SK-N-SH treated with all-trans-retinoic acid at 6 μM for 48 hours (cell line): Measurements from ENCODE around the gene P3H1.

Experiments used
- ATAC-seq: fragments of 200-7000 bp; cut with Tn5 transposase; 3 replicates; pipeline ENCODE4 v1.9.1; 2020; ENCODE audit warnings: mild to moderate bottlenecking, moderate library complexity
- ARNTL ChIP-seq: fragments of 450-650 bp; formaldehyde crosslinking; IDR thresholded peaks from 2 replicates; pipeline ENCODE4 v1.5.0; 2020; ENCODE audit warnings: low read depth, mild to moderate bottlenecking, moderate library complexity, borderline replicate concordance
- BACH2 ChIP-seq: fragments of 250-450 bp; sonication (Bioruptor Pico); IDR thresholded peaks from 2 replicates; pipeline ENCODE4 v1.9.0; 2021; ENCODE audit warnings: mild to moderate bottlenecking, borderline replicate concordance
- CREB5 ChIP-seq: fragments of 250-450 bp; sonication (Bioruptor Pico); IDR thresholded peaks from 2 replicates; pipeline ENCODE4 v1.5.1; 2020; ENCODE audit warnings: low read depth, mild to moderate bottlenecking, moderate library complexity
- CSDC2 ChIP-seq: fragments of 250-450 bp; sonication (Bioruptor Pico); IDR thresholded peaks from 2 replicates; pipeline ENCODE4 v1.5.0; 2020; ENCODE audit warnings: mild to moderate bottlenecking, moderate library complexity
- ESRRG ChIP-seq: fragments of 250-450 bp; sonication (Bioruptor Pico); IDR thresholded peaks from 2 replicates; pipeline ENCODE4 v1.6.1; 2021; ENCODE audit warnings: mild to moderate bottlenecking
- GLIS3 ChIP-seq: fragments of 250-450 bp; sonication (Bioruptor Pico); IDR thresholded peaks from 2 replicates; pipeline ENCODE4 v1.5.0; 2020; ENCODE audit warnings: mild to moderate bottlenecking, moderate library complexity
- ISL1 ChIP-seq: fragments of 250-450 bp; sonication (Bioruptor Pico); IDR thresholded peaks from 2 replicates; pipeline ENCODE4 v2.1.2; 2022; ENCODE audit warnings: mild to moderate bottlenecking, moderate library complexity
- OSR1 ChIP-seq: fragments of 250-450 bp; sonication (Bioruptor Pico); IDR thresholded peaks from 2 replicates; pipeline ENCODE4 v1.8.0; 2022; ENCODE audit warnings: moderate library complexity, mild to moderate bottlenecking, inconsistent platforms
- POU6F1 ChIP-seq: fragments of 250-450 bp; sonication (Bioruptor Pico); IDR thresholded peaks from 2 replicates; pipeline ENCODE4 v1.8.0; 2021; ENCODE audit warnings: low read depth, mild to moderate bottlenecking, moderate library complexity, borderline replicate concordance
- PPARA ChIP-seq: fragments of 250-450 bp; sonication (Bioruptor Pico); IDR thresholded peaks from 2 replicates; pipeline ENCODE4 v1.5.0; 2020; ENCODE audit warnings: mild to moderate bottlenecking, borderline replicate concordance
- RARB ChIP-seq: fragments of 250-450 bp; sonication (Bioruptor Pico); IDR thresholded peaks from 2 replicates; pipeline ENCODE4 v1.8.0; 2021; ENCODE audit warnings: mild to moderate bottlenecking, moderate library complexity
- SNAI2 ChIP-seq: fragments of 250-450 bp; sonication (Bioruptor Pico); IDR thresholded peaks from 2 replicates; pipeline ENCODE4 v1.5.0; 2020; ENCODE audit warnings: mild to moderate bottlenecking, moderate library complexity
- TCF4 ChIP-seq: fragments of 250-450 bp; sonication (Bioruptor Pico); IDR thresholded peaks from 2 replicates; pipeline ENCODE4 v1.8.0; 2021; ENCODE audit warnings: mild to moderate bottlenecking, moderate library complexity, borderline replicate concordance
- TOX ChIP-seq: fragments of 250-450 bp; sonication (Bioruptor Pico); IDR thresholded peaks from 2 replicates; pipeline ENCODE4 v1.8.0; 2021; ENCODE audit warnings: mild to moderate bottlenecking, moderate library complexity, borderline replicate concordance
- TSHZ2 ChIP-seq: fragments of 250-450 bp; sonication (Bioruptor Pico); IDR thresholded peaks from 2 replicates; pipeline ENCODE4 v1.5.0; 2020; ENCODE audit warnings: mild to moderate bottlenecking, moderate library complexity
- ZC3H10 ChIP-seq: fragments of 250-450 bp; sonication (Bioruptor Pico); IDR thresholded peaks from 2 replicates; pipeline ENCODE4 v1.5.1; 2021; ENCODE audit warnings: mild to moderate bottlenecking, moderate library complexity
- ZFP3 ChIP-seq: fragments of 250-450 bp; sonication (Bioruptor Pico); IDR thresholded peaks from 2 replicates; pipeline ENCODE4 v1.5.0; 2020; ENCODE audit warnings: mild to moderate bottlenecking, moderate library complexity
- ZFP30 ChIP-seq: fragments of 450-650 bp; formaldehyde crosslinking; IDR thresholded peaks from 2 replicates; pipeline ENCODE4 v1.5.0; 2022; ENCODE audit warnings: mild to moderate bottlenecking, moderate library complexity
- ZNF565 ChIP-seq: fragments of 450-650 bp; formaldehyde crosslinking; conservative IDR thresholded peaks from 2 replicates; pipeline ENCODE4 v1.5.0; 2020; ENCODE audit warnings: low read depth, mild to moderate bottlenecking, moderate library complexity
- ZNF70 ChIP-seq: fragments of 450-650 bp; formaldehyde crosslinking; IDR thresholded peaks from 2 replicates; pipeline ENCODE4 v1.5.0; 2020; ENCODE audit warnings: mild to moderate bottlenecking, moderate library complexity
- ZNF8 ChIP-seq: fragments of 450-650 bp; formaldehyde crosslinking; IDR thresholded peaks from 2 replicates; pipeline ENCODE4 v1.5.0; 2020; ENCODE audit warnings: mild to moderate bottlenecking, moderate library complexity
- TF ChIP-seq, protein P1 (sequence below): fragments of 250-450 bp; sonication (Bioruptor Pico); IDR thresholded peaks from 2 replicates; pipeline ENCODE4 v1.5.1; 2021; ENCODE audit warnings: mild to moderate bottlenecking, moderate library complexity
- TF ChIP-seq, protein P2 (sequence below): fragments of 250-450 bp; sonication (Bioruptor Pico); IDR thresholded peaks from 2 replicates; pipeline ENCODE4 v1.8.0; 2020; ENCODE audit warnings: mild to moderate bottlenecking, moderate library complexity, borderline replicate concordance

The P3H1 gene

GRCh38 chr1:42786097-42786496 is 19.3 kb upstream of the P3H1 start:
- TF ChIP-seq ZNF70 (CRISPR knock-in tag) (no peak), TOX (no peak), CSDC2 (CRISPR knock-in tag) (no peak), OSR1 (no peak), ESRRG (no peak), ZFP3 (CRISPR knock-in tag) (no peak), PPARA (no peak), RARB (CRISPR knock-in tag) (no peak), TSHZ2 (no peak), ZC3H10 (CRISPR knock-in tag) (no peak), ARNTL (CRISPR knock-in tag) (no peak), CREB5 (CRISPR knock-in tag) (no peak), ZNF565 (CRISPR knock-in tag) (no peak)
- ATAC-seq, result no peak; the same call in 1 of the 3 replicates

DNA sequence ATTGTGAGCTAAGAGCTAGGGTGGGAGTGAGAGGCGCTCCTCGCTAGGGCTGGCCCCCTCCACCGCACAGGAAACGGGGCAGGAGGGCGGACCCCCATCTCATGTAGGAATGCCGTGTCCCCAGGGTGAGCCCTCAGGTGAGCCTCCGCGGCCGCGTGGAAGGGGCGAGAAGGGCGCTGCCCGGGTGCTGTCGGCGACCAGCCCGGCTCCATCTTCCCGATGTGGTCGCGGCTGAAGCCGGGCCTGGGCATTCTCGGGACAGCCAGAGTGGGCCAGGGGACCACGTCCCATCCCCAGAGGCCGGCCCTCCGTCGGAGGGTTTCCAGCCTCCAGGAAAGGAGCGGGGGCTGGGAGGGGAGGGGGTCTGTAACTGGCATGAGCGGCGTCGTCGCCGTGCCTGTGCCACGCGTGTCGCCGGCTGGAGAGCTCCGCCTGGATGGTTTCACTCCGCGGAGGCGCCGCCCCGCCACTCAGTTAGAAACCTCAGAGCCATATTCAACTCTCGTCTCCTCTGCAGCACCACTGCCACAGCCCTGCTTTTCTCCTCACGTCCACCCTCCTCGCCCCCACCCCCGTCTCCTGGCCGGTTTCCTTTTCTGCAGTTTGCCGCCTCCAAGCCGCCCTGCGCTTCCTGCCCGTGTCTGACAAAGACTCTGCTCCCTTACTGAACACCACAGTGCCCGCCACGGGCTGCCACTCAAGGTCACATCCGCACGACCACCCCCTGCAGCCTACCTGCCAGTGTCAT is 18.3 kb upstream of the P3H1 start, which contains the start of gene TMEM269:
Gene TMEM269, plus strand, starts transcription at position 46 of the 748 bp plus-strand sequence. CDS start 4,903 bp downstream, outside the sequence.
- TF ChIP-seq BACH2 (no peak), ZFP30 (CRISPR knock-in tag) (no peak), ZNF70 (CRISPR knock-in tag) (no peak), PPARA (no peak)
- TF ChIP-seq, protein P1, sequence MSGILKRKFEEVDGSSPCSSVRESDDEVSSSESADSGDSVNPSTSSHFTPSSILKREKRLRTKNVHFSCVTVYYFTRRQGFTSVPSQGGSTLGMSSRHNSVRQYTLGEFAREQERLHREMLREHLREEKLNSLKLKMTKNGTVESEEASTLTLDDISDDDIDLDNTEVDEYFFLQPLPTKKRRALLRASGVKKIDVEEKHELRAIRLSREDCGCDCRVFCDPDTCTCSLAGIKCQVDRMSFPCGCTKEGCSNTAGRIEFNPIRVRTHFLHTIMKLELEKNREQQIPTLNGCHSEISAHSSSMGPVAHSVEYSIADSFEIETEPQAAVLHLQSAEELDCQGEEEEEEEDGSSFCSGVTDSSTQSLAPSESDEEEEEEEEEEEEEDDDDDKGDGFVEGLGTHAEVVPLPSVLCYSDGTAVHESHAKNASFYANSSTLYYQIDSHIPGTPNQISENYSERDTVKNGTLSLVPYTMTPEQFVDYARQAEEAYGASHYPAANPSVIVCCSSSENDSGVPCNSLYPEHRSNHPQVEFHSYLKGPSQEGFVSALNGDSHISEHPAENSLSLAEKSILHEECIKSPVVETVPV, result no peak
- no peak for ATAC-seq

DNA sequence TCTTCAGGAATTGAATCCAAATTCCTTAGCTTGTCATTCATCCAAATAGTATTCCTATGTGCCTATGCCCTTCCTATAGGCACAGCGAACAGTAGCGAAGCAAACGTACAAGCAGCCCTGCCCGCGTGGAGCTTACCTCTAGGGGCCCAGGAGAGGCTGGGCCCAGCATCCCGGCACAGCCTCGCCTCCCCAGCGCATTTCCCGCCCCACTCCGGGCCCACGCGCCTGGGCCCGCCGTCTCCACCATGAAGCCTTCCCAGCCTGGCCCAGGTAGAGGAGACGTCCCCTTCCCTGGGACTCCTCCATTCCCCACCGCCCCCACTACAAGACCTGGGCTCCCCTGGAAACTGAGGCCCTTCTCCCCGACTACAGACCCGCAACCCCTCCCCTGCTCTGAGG is 17.7 kb upstream of the P3H1 start:
- ATAC-seq, result no peak
- TF ChIP-seq ZNF565 (CRISPR knock-in tag) (no peak), OSR1 (no peak), ZNF8 (CRISPR knock-in tag) (no peak), ESRRG (no peak), BACH2 (no peak), TOX (no peak), ZFP30 (CRISPR knock-in tag) (no peak), ZFP3 (CRISPR knock-in tag) (no peak), ISL1 (CRISPR knock-in tag) (no peak), ZC3H10 (CRISPR knock-in tag) (no peak), SNAI2 (CRISPR knock-in tag) (no peak), RARB (CRISPR knock-in tag) (no peak), GLIS3 (no peak), POU6F1 (CRISPR knock-in tag) (no peak), PPARA (no peak), TSHZ2 (no peak), TCF4 (CRISPR knock-in tag) (no peak)
- TF ChIP-seq, protein P1, result no peak
- TF ChIP-seq, protein P2, sequence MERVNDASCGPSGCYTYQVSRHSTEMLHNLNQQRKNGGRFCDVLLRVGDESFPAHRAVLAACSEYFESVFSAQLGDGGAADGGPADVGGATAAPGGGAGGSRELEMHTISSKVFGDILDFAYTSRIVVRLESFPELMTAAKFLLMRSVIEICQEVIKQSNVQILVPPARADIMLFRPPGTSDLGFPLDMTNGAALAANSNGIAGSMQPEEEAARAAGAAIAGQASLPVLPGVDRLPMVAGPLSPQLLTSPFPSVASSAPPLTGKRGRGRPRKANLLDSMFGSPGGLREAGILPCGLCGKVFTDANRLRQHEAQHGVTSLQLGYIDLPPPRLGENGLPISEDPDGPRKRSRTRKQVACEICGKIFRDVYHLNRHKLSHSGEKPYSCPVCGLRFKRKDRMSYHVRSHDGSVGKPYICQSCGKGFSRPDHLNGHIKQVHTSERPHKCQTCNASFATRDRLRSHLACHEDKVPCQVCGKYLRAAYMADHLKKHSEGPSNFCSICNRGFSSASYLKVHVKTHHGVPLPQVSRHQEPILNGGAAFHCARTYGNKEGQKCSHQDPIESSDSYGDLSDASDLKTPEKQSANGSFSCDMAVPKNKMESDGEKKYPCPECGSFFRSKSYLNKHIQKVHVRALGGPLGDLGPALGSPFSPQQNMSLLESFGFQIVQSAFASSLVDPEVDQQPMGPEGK (CRISPR knock-in tag), result no peak
- TF ChIP-seq, all 23 proteins: peak for 0
